Activated T-cell treated with anti-CD3 and anti-CD28 coated beads, Interleukin-2, amount 50 U/mL, for 72 hours (primary cell): Measurements from ENCODE around the gene RPS29. TPM values are rescaled to one million over a fixed set of nuclear protein-coding genes. Genes with fewer than 3 reads are reported as not detected.
"Not testable (repeated sequence)": the region's sequence is repeated elsewhere in the genome, so short reads cannot be mapped to it uniquely, and the experiment has no call there.

Source experiments
- ATAC-seq, 2 donors: fragments of 150-1000 bp; cut with Tn5 transposase; replicated peaks in 1 of 2; 2 replicates each; pipeline ENCODE4 v1.10.0; 2021; ENCODE audit warnings: moderate library complexity in 2 of 2, mild to moderate bottlenecking in 1 of 2
- DNase-seq, 2 donors: peaks; one replicate each; pipeline ENCODE4 v3.0.0; 2021 to 2022; ENCODE audit warnings: mixed read lengths in 1 of 2
- H3K27ac Mint-ChIP-seq: one replicate; pipeline ENCODE4 v1.8.0; 2022; ENCODE audit warnings: mild to moderate bottlenecking, moderate library complexity, mixed read lengths
- H3K27me3 Mint-ChIP-seq: one replicate; pipeline ENCODE4 v1.8.0; 2022; ENCODE audit warnings: low read depth, mixed read lengths
- H3K36me3 Mint-ChIP-seq, 2 donors: one replicate each; pipeline ENCODE4 v1.8.0; 2022; ENCODE audit warnings: mixed read lengths in 2 of 2, mild to moderate bottlenecking in 1 of 2; ENCODE audit not compliant: insufficient read depth in 2 of 2
- H3K4me1 Mint-ChIP-seq: one replicate; pipeline ENCODE4 v1.8.0; 2022; ENCODE audit warnings: low read depth, mixed read lengths
- H3K4me3 Mint-ChIP-seq, 2 donors: one replicate each; pipeline ENCODE4 v1.8.0; 2022; ENCODE audit warnings: mild to moderate bottlenecking in 2 of 2, mixed read lengths in 2 of 2, moderate library complexity in 2 of 2
- H3K9me3 Mint-ChIP-seq, 2 donors: one replicate each; pipeline ENCODE4 v1.8.0; 2022; ENCODE audit warnings: mixed read lengths in 2 of 2
- total RNA-seq, 2 donors: library from RNA; stranded (reverse); gene quantifications; one replicate each; pipeline ENCODE4 v1.2.3, GENCODE V29; 2022

Gene RPS29
- total RNA-seq, result 1,000 to 10,000 TPM; 2,081 to 2,628 TPM

DNA sequence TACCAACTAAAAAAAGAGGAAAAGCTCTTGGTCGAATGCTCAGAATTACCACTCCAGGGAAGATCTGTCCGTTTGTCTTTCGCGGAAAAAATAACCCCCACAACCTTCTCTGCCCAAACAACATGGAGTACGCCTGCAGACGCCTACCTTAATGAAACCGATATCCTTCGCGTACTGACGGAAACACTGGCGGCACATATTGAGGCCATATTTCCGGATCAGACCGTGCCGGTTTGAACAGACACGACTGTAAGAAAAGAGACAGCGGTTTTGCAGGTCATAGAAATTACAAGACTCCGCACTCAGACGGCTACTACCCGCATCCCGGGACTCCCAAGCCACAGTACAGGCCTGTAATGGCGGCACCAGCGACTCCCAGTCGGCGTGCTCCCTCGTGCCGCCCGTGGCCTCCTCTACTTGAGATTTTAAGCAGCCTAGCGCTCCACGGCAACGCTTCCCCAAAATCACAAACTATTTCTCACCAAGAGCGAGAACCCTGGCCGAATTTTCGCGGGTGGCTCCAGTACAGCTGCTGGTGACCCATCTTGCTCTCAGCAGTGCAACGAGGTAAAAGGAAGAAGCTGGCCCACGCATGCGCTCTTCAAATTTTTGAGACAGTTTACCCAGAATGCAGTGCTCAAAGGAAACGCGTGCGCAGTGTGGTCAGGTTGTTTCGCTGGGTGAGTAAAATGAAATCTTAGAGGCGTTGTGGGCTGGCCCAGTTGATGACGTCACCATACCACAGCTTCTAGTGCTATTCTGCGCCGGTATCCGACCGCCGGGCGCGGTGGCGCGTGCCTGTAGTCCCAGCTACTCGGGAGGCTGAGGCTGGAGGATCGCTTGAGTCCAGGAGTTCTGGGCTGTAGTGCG lies at the start of gene RPS29:
Gene RPS29 (minus strand): TSS at position 578 of the 870 bp plus-strand sequence. CDS start 34 bp downstream, at position 544.
- H3K27ac Mint-ChIP-seq, result peak within 1 kb of the TSS; percentile 95
- H3K4me1 Mint-ChIP-seq, result peaks cover 48% of the 10 kb centered on the region
- H3K4me3 Mint-ChIP-seq, result peak within 1 kb of the TSS; percentile 91 to 96
- H3K9me3 Mint-ChIP-seq, result no peaks in the 10 kb centered on the region
- H3K27me3 Mint-ChIP-seq, result no peaks in the 10 kb centered on the region
- H3K36me3 Mint-ChIP-seq, result peaks cover 15 to 44% of the 10 kb centered on the region in 2 donors
- ATAC-seq (peak; percentile 92 to 93), DNase-seq (peak; percentile 97 to 98)

DNA sequence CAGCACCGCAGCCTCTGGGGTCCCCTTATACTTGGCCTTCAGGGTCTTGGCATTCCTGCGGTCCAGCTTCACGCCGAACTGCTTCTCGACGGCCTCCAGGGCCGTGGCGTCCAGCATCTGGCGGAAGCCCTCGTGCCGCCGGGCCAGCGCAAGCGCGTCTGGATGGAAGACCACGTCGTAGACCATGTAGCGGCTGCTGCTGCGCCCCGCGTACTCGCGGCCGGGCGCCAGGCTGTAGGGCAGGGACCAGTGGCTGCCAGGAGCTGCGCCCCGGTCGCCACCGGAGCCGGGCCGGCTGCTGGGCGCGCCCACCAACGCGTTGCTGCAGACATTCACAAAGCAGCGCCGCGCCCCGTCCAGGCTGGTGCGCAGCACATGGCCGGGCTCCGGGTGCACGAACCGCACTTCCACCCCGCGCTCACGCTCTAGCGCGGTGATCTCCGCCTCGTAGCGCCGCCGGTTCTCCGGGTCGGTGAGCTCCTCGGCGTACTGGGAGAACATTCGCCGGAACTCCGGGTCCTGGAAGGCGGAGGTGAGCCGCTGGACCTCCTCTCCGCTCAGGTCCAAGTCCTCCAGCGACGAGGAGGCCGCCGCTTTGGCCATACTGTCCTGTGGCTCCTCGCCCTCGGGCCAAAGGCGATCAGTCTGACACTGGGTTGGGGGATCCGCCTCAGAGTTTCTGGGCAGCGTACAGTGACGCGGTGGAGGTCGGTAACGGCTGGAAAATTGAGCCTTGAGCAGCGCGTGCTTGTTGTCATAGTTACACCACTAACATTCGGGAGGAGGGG lies 48.6 kb upstream of the RPS29 start, which contains the start of gene DNAAF2:
Gene DNAAF2 (minus strand): TSS at position 698 of the 788 bp plus-strand sequence. CDS start 95 bp downstream, at position 603.
- H3K4me1 Mint-ChIP-seq, result peaks cover 58% of the 10 kb centered on the region
- H3K27me3 Mint-ChIP-seq, result no peaks in the 10 kb centered on the region
- DNase-seq (peak; percentile 70 to 75), ATAC-seq (peak; percentile 52 to 55)
- no peaks in the 10 kb centered on the region for H3K9me3 Mint-ChIP-seq
- H3K36me3 Mint-ChIP-seq, result peaks cover 13 to 30% of the 10 kb centered on the region in 2 donors
- H3K27ac Mint-ChIP-seq, result peak within 1 kb of the TSS; percentile 78
- H3K4me3 Mint-ChIP-seq, result peak within 1 kb of the TSS; percentile 98 to 99

DNA sequence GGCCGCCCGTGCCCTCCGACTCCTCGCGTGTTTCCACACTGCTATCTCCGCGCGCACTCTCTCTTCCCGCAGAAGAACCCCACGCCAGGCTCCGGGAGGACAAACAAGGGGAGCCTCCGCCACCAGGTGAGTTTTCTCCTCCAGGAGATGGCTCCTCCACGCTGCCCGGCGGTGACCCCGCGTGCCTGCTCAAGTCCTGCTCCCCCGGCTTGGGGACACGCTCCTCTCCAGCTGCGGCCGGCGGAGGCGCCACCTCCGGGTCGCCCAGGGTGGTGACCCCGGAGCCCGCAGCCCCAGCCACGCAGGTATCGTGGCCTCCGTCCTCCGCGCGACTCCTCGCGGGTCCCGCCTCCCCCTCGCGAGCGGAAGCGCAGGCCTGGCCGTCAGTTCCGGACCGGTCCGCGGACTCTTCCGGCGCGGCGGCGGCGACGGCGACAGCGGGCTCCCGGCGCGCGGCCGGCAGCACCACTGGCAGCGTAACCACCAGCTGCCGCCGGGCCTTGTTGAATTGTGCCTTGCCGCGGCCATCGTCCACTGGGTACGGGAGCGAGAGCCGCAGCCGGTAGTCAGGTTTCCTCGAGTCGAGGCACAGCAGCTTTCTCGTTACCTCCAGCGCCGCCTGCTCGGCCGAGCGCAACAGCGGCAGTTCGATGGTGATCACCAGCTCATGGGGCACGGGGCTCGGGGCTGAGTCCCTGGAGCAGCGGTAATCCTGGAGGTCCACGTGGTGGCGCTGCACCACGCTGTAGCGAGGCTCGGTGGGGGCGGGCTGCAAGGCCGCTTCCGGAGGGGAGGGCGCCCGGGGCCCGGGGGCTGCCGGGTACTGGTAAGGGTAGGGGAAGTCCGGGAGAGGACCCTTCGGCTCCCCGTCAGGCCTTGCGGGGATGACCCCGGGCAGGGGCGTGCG lies 47.7 kb upstream of the RPS29 start:
- peak; percentile 86 to 88 for ATAC-seq
- Mint-ChIP-seq H3K9me3 (no peaks in the 10 kb centered on the region), H3K27ac (peak overlapping the region; percentile 93), H3K27me3 (no peaks in the 10 kb centered on the region), H3K36me3 (peaks cover 13 to 25% of the 10 kb centered on the region in 2 donors), H3K4me1 (peaks cover 65% of the 10 kb centered on the region), H3K4me3 (peak overlapping the region; percentile 98 to 99)
- peak; percentile 96 for DNase-seq

DNA sequence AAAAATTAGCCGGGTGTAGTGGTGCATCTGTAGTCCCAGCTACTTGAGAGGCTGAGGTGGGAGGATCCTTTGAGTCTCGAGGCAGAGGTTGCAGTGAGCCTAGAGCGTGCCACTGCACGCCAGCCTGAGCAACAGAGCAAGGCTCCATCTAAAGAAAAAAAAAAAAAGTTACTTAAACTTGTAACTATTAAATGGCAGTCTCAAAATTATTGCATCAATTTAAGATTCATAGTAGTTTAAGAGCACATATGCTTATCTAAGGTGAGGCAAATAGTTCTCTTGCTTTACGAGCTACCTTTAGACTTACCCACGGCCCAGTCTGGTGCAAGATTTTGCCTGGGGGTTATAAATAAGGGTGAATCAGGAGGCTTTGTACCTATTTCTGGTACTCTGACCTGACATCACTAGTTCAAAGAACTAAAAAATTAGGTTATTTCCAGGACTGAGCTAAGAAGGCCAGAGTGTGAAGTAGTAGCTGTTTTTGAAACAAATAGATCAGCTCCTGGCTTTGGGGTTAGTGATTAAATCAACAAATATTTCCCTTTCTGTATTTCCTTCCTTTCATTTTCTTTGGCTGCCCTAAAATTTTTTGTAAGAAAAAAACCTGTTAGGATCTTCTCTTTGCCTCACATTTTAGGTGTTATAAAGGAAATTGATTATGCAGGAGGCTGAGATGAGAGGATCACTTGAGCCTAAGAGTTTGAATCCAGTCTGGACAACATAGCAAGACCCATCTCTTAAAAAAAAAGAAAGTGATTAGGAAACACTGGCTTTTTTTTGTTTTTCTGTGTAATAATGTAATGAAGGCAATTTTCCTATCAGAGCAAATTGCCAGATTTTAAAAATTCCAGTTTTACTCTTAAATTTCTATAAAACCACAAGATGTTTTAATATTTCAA lies 38.0 kb upstream of the RPS29 start:
- Mint-ChIP-seq H3K4me1 (peaks cover 54% of the 10 kb centered on the region), H3K27me3 (no peaks in the 10 kb centered on the region), H3K36me3 (peaks cover 8 to 25% of the 10 kb centered on the region in 2 donors), H3K4me3 (peak overlapping the region; percentile 96 to 98), H3K9me3 (no peaks in the 10 kb centered on the region), H3K27ac (peak overlapping the region; percentile 95)
- DNase-seq, result peak in 1 of 2 donors; percentile 16
- peak in 1 of 2 donors; percentile 6 for ATAC-seq

DNA sequence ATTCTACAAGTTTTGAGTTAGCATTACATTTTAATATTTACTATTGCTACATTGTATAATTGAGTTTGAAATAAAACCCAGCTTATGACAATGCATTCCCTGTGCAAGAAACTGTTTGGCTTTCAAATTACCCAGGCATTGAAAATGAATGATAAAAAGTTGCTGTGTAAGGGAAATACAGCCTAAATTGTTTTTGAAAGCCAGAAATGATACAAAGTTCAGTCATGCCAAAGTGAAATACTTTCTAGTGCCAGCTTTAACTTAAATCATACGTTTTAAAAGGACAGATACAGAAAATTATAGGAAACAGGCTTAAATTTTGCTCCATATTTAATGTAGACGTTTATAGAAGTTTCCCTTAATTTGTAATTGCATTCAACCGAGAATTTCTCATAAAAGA lies 37.2 kb upstream of the RPS29 start:
- no peak for DNase-seq
- peak overlapping the region; percentile 95 for H3K27ac Mint-ChIP-seq
- peaks cover 11 to 33% of the 10 kb centered on the region in 2 donors for H3K36me3 Mint-ChIP-seq
- no peak for ATAC-seq
- H3K9me3 Mint-ChIP-seq, result no peaks in the 10 kb centered on the region
- H3K27me3 Mint-ChIP-seq, result no peaks in the 10 kb centered on the region
- H3K4me1 Mint-ChIP-seq, result peaks cover 56% of the 10 kb centered on the region
- peak overlapping the region; percentile 96 to 98 for H3K4me3 Mint-ChIP-seq

DNA sequence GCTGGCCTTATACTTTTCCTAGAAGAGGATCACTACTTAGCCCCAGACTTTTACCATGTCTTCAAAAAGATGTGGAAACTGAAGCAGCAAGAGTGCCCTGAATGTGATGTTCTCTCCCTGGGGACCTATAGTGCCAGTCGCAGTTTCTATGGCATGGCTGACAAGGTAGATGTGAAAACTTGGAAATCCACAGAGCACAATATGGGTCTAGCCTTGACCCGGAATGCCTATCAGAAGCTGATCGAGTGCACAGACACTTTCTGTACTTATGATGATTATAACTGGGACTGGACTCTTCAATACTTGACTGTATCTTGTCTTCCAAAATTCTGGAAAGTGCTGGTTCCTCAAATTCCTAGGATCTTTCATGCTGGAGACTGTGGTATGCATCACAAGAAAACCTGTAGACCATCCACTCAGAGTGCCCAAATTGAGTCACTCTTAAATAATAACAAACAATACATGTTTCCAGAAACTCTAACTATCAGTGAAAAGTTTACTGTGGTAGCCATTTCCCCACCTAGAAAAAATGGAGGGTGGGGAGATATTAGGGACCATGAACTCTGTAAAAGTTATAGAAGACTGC lies 35.9 kb upstream of the RPS29 start:
- peaks cover 62% of the 10 kb centered on the region for H3K4me1 Mint-ChIP-seq
- ATAC-seq (no peak), DNase-seq (no peak)

DNA sequence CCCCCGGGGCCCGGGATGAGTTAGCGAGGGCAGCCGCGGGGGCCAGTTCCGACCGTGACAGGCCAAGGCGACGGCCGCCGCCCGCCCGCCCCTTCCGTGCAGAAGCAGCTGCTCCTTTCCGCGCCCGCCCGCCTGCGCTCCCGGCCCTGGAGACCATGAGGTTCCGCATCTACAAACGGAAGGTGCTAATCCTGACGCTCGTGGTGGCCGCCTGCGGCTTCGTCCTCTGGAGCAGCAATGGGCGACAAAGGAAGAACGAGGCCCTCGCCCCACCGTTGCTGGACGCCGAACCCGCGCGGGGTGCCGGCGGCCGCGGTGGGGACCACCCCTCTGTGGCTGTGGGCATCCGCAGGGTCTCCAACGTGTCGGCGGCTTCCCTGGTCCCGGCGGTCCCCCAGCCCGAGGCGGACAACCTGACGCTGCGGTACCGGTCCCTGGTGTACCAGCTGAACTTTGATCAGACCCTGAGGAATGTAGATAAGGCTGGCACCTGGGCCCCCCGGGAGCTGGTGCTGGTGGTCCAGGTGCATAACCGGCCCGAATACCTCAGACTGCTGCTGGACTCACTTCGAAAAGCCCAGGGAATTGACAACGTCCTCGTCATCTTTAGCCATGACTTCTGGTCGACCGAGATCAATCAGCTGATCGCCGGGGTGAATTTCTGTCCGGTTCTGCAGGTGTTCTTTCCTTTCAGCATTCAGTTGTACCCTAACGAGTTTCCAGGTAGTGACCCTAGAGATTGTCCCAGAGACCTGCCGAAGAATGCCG lies 35.1 kb upstream of the RPS29 start:
- peaks cover 59% of the 10 kb centered on the region for H3K4me1 Mint-ChIP-seq
- H3K4me3 Mint-ChIP-seq, result peak overlapping the region; percentile 96 to 98
- peak; percentile 64 to 69 for DNase-seq
- peaks cover 13 to 36% of the 10 kb centered on the region in 2 donors for H3K36me3 Mint-ChIP-seq
- peak in 1 of 2 donors; percentile 19 for ATAC-seq
- H3K9me3 Mint-ChIP-seq, result no peaks in the 10 kb centered on the region
- H3K27me3 Mint-ChIP-seq, result no peaks in the 10 kb centered on the region
- H3K27ac Mint-ChIP-seq, result peak overlapping the region; percentile 95

More for the DNA sequence above, 35.9 kb upstream of the RPS29 start:
- Mint-ChIP-seq H3K9me3 (no peaks in the 10 kb centered on the region), H3K36me3 (peaks cover 13 to 40% of the 10 kb centered on the region in 2 donors), H3K27me3 (no peaks in the 10 kb centered on the region), H3K27ac (peak overlapping the region; percentile 95), H3K4me3 (peak overlapping the region; percentile 96 to 98)

DNA sequence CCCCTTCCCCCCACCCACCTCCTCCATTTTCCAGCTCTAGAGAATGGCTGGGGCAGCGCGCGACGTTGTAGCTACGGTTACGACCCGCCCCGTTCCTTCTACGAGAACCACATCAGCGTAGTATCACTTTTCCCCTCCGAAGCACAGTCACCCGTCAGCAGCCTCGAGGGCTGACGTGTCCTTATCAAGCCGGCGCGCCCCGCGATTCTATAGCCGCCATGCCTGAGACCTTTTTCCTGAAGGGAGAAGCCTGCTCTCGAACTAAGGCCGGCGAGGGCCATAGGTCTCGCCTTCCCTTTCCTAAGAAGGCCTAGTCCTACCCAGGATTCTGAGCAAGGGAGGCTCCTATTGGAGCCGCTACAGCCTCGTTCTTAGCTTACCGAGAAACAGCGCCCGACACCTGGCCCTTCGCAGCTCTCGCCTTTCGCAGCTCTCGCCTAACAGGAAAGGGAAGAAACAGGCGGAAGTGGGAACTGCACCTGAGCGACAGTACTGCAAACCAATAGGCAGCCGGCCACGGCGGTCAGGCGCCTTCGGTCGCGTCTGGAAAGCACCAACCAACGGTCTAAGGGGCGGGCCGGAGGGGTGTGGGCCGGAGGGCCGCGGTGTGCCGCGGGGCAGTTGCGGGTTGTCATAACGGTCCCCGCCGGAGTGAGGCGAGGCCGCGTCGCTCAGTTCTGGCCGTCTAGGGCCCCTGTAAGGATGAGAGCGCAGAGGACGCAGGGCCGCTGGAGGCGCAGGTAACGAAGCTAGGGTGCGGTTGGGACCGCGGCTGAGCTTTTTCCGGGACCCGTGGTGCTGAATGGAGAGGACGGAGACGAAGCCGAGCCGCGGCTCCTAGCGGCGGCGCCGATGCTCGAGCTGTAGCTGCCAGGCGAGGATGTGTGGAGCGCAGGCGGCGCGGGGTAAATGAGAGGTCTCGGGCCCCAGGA lies 34.3 kb upstream of the RPS29 start, which contains the start of the genes MGAT2 and RPL36AL:
Gene MGAT2 (plus strand): TSS at position 618 of the 932 bp plus-strand sequence. CDS start 470 bp downstream, outside the sequence.
Gene RPL36AL (minus strand): TSS at position 445 of the 932 bp plus-strand sequence. CDS start 1,522 bp downstream, outside the sequence.
- ATAC-seq (peak; percentile 90), DNase-seq (peak; percentile 97 to 98)
- Mint-ChIP-seq H3K36me3 (peaks cover 12 to 33% of the 10 kb centered on the region in 2 donors), H3K4me1 (peaks cover 55% of the 10 kb centered on the region), H3K27me3 (no peaks in the 10 kb centered on the region), H3K9me3 (no peaks in the 10 kb centered on the region), H3K4me3 (peak within 1 kb of the TSS; percentile 96 to 98), H3K27ac (peak within 1 kb of the TSS; percentile 99)

DNA sequence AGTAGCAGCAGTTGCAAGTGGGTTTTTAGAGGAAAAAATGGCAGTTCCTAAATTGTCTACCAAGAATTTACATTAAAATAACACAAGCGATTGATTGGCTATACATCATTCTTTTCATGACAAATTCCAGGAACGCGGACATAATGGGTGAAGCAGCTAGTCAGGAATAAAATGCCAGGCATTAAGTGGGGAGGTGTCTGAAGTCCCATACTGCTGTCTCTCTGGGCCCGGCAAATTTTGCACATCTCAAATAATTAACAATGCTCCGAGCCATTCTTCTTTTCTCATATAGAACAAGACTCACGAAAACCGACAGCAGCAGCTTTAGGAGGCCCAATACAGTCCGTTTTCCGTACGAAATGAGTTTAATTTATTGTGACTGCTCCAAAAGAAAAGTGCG lies 33.5 kb upstream of the RPS29 start:
- Mint-ChIP-seq H3K4me1 (peaks cover 49% of the 10 kb centered on the region), H3K4me3 (peak overlapping the region; percentile 96 to 98), H3K36me3 (peaks cover 12 to 33% of the 10 kb centered on the region in 2 donors)

DNA sequence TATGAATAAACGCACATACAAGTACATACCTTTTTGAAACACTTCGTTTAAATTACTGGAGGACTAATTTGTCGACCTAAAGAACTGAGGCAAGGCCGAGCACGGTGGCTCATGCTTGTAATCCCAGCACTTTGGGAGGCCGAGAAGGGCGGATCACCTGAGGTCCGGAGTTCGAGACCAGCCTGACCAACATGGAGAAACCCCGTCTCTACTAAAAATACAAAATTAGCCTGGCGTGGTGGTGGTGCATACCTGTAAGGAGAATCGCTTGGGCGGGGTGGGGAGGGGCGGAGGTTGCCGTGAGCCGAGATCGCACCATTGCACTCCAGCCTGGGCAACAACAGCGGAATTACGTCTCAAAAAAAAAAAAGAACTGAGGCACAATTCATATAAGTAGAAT lies 33.1 kb upstream of the RPS29 start:
- ATAC-seq, H3K9me3 Mint-ChIP-seq, H3K27me3 Mint-ChIP-seq, DNase-seq: not testable (repeated sequence)
- H3K36me3 Mint-ChIP-seq, result peaks cover 12 to 33% of the 10 kb centered on the region in 2 donors
- peak overlapping the region; percentile 96 to 98 for H3K4me3 Mint-ChIP-seq
- peak overlapping the region; percentile 99 for H3K27ac Mint-ChIP-seq
- H3K4me1 Mint-ChIP-seq, result peaks cover 46% of the 10 kb centered on the region

More for the DNA sequence above, 33.5 kb upstream of the RPS29 start:
- H3K9me3 Mint-ChIP-seq, result no peaks in the 10 kb centered on the region
- ATAC-seq, result no peak
- peak overlapping the region; percentile 99 for H3K27ac Mint-ChIP-seq
- no peaks in the 10 kb centered on the region for H3K27me3 Mint-ChIP-seq
- no peak for DNase-seq
